Neural cell (in vitro differentiated cells): ENCODE results near the gene SLMAP.

ENCODE experiments used
- CTCF ChIP-seq: fragments of 450-650 bp; IDR thresholded peaks from 2 replicates; pipeline ENCODE4 v1.5.1; 2014; ENCODE audit warnings: antibody characterized with exemption, mild to moderate bottlenecking, moderate library complexity; ENCODE audit not compliant: poor library complexity, severe bottlenecking
- EZH2 ChIP-seq: fragments of 200-600, 300-800 bp; shearing (Covaris generic), sonication (generic); IDR thresholded peaks from 2 replicates; pipeline ENCODE4 v1.6.1; 2014; ENCODE audit warnings: antibody characterized with exemption, low read length, borderline replicate concordance, mild to moderate bottlenecking; ENCODE audit not compliant: insufficient read depth, poor library complexity, severe bottlenecking
- POLR2AphosphoS5 ChIP-seq: IDR thresholded peaks from 2 replicates; pipeline ENCODE4 v1.6.1; 2012
- RAD21 ChIP-seq: fragments of 450-650 bp; conservative IDR thresholded peaks from 2 replicates; pipeline ENCODE4 v1.6.1; 2014; ENCODE audit warnings: antibody characterized with exemption, mild to moderate bottlenecking, moderate library complexity

- no peak for TF ChIP-seq EZH2
- TF ChIP-seq CTCF: no peak
- no peak for TF ChIP-seq POLR2AphosphoS5
- no peak for TF ChIP-seq RAD21
Measured at GRCh38 chr3:57910990-57911389, 154.9 kb downstream of the SLMAP start.
